H9 (cell line): ENCODE results near the gene CEP55. TPM values are rescaled to one million over a fixed set of nuclear protein-coding genes. Genes with fewer than 3 reads are reported as not detected.
A peak's percentile ranks its signal among the peaks of the same experiment; 100 is the strongest.

Source experiments
- DNase-seq: peaks from one replicate; pipeline ENCODE4 v3.0.0-alpha.2; 2017
- H2AFZ ChIP-seq: one replicate; pipeline ENCODE4 v1.6.1; 2013; ENCODE audit warnings: mild to moderate bottlenecking, low read length, control low read depth, moderate library complexity
- H2AK5ac ChIP-seq: 2 replicates; pipeline ENCODE4 v1.6.1; 2013; ENCODE audit warnings: low read length, control low read depth, mixed read lengths; ENCODE audit not compliant: insufficient read length
- H2BK120ac ChIP-seq: one replicate; pipeline ENCODE4 v1.6.1; 2013; ENCODE audit warnings: low read depth, mild to moderate bottlenecking, low read length, control low read depth, inconsistent platforms; ENCODE audit not compliant: poor library complexity, severe bottlenecking
- H2BK12ac ChIP-seq: 2 replicates; pipeline ENCODE4 v1.6.1; 2013; ENCODE audit warnings: low read length, control low read depth, mixed read lengths, low read depth; ENCODE audit not compliant: insufficient read length
- H2BK15ac ChIP-seq: 2 replicates; pipeline ENCODE4 v1.6.1; 2013; ENCODE audit warnings: low read depth, low read length, control low read depth
- H2BK20ac ChIP-seq: one replicate; pipeline ENCODE4 v1.6.1; 2013; ENCODE audit warnings: low read depth, mild to moderate bottlenecking, low read length, control low read depth, inconsistent platforms; ENCODE audit not compliant: poor library complexity, severe bottlenecking
- H2BK5ac ChIP-seq: 2 replicates; pipeline ENCODE4 v1.6.1; 2013; ENCODE audit warnings: low read length, control low read depth, mixed read lengths; ENCODE audit not compliant: insufficient read length
- H3K14ac ChIP-seq: 2 replicates; pipeline ENCODE4 v1.6.1; 2013; ENCODE audit warnings: low read length, control low read depth; ENCODE audit not compliant: insufficient read depth
- H3K18ac ChIP-seq: 2 replicates; pipeline ENCODE4 v1.6.1; 2013; ENCODE audit warnings: low read depth, mild to moderate bottlenecking, mixed read lengths, low read length, control low read depth; ENCODE audit not compliant: insufficient read length
- H3K23ac ChIP-seq: 2 replicates; pipeline ENCODE4 v1.6.1; 2013; ENCODE audit warnings: low read length, control low read depth, mixed read lengths, low read depth; ENCODE audit not compliant: insufficient read length
- H3K23me2 ChIP-seq: 2 replicates; pipeline ENCODE4 v1.6.1; 2013; ENCODE audit warnings: low read depth, mild to moderate bottlenecking, mixed read lengths, low read length, control low read depth; ENCODE audit not compliant: insufficient read length, poor library complexity, severe bottlenecking
- H3K27ac ChIP-seq: 2 replicates; pipeline ENCODE4 v1.5.1; 2013; ENCODE audit warnings: low read length, control low read depth, mixed read lengths, low read depth; ENCODE audit not compliant: insufficient read length
- H3K27me3 ChIP-seq: 2 replicates; pipeline ENCODE4 v1.6.1; 2013; ENCODE audit warnings: low read length, control low read depth, inconsistent platforms; ENCODE audit not compliant: insufficient read depth
- H3K4ac ChIP-seq: 2 replicates; pipeline ENCODE4 v1.6.1; 2013; ENCODE audit warnings: low read depth, mild to moderate bottlenecking, control low read depth, inconsistent platforms, low read length, moderate library complexity
- H3K4me1 ChIP-seq: 2 replicates; pipeline ENCODE4 v1.6.1; 2013; ENCODE audit warnings: low read length, control low read depth, inconsistent platforms; ENCODE audit not compliant: insufficient read depth
- H3K4me2 ChIP-seq: 2 replicates; pipeline ENCODE4 v1.6.1; 2013; ENCODE audit warnings: low read length, control low read depth, mixed read lengths; ENCODE audit not compliant: insufficient read length, insufficient read depth
- H3K56ac ChIP-seq: 2 replicates; pipeline ENCODE4 v1.6.1; 2013; ENCODE audit warnings: low read depth, mild to moderate bottlenecking, mixed read lengths, low read length, control low read depth; ENCODE audit not compliant: insufficient read length
- H3K79me1 ChIP-seq: 2 replicates; pipeline ENCODE4 v1.6.1; 2013; ENCODE audit warnings: low read depth, mild to moderate bottlenecking, moderate library complexity, low read length, control low read depth, inconsistent platforms; ENCODE audit not compliant: insufficient read depth, poor library complexity, severe bottlenecking
- H3K79me2 ChIP-seq: 2 replicates; pipeline ENCODE4 v1.6.1; 2013; ENCODE audit warnings: low read length, control low read depth, inconsistent platforms; ENCODE audit not compliant: insufficient read depth
- H3K9ac ChIP-seq: 2 replicates; pipeline ENCODE4 v1.6.1; 2013; ENCODE audit warnings: low read length, control low read depth, mixed read lengths; ENCODE audit not compliant: insufficient read length; ENCODE audit errors: extremely low read depth
- H3K9me3 ChIP-seq: one replicate; pipeline ENCODE4 v1.6.1; 2013; ENCODE audit warnings: low read depth, low read length, inconsistent platforms; ENCODE audit not compliant: control insufficient read depth
- H3T11ph ChIP-seq: one replicate; pipeline ENCODE4 v1.6.1; 2013; ENCODE audit warnings: mild to moderate bottlenecking, low read length, control low read depth, inconsistent platforms
- H4K20me1 ChIP-seq: one replicate; pipeline ENCODE4 v1.6.1; 2013; ENCODE audit not compliant: control insufficient read depth, insufficient read length, insufficient read depth
- H4K5ac ChIP-seq: 2 replicates; pipeline ENCODE4 v1.6.1; 2013; ENCODE audit warnings: low read depth, mild to moderate bottlenecking, mixed read lengths, low read length, control low read depth; ENCODE audit not compliant: insufficient read length
- H4K8ac ChIP-seq: replicated peaks from 2 replicates; pipeline ENCODE4 v1.6.1; 2013; ENCODE audit warnings: low read length, control low read depth, mixed read lengths, low read depth; ENCODE audit not compliant: insufficient read length
- H4K91ac ChIP-seq: 2 replicates; pipeline ENCODE4 v1.6.1; 2013; ENCODE audit warnings: low read depth, mild to moderate bottlenecking, moderate library complexity, mixed read lengths, low read length, control low read depth; ENCODE audit not compliant: insufficient read length
- H3K27ac Mint-ChIP-seq, 3 experiments: 2 replicates in 2 of 3; 3 replicates in 1 of 3; pipeline ENCODE4 v1.8.0; 2020 to 2021; ENCODE audit warnings: mixed read lengths in 3 of 3, mild to moderate bottlenecking in 1 of 3, moderate library complexity in 1 of 3
- H3K27me3 Mint-ChIP-seq: 2 replicates; pipeline ENCODE4 v1.8.0; 2021; ENCODE audit warnings: low read depth, mild to moderate bottlenecking, moderate library complexity, mixed read lengths
- H3K36me3 Mint-ChIP-seq, 3 experiments: 2 replicates in 2 of 3; 3 replicates in 1 of 3; pipeline ENCODE4 v1.8.0; 2020 to 2021; ENCODE audit warnings: low read depth in 3 of 3, mixed read lengths in 3 of 3; ENCODE audit not compliant: insufficient read depth in 1 of 3
- H3K4me1 Mint-ChIP-seq, 2 experiments: 2 replicates each; pipeline ENCODE4 v1.8.0; 2020; ENCODE audit warnings: mixed read lengths in 2 of 2
- H3K4me3 Mint-ChIP-seq, 2 experiments: 2 replicates in 1 of 2; 3 replicates in 1 of 2; pipeline ENCODE4 v1.8.0; 2020 to 2021; ENCODE audit warnings: mild to moderate bottlenecking in 2 of 2, mixed read lengths in 2 of 2, moderate library complexity in 1 of 2
- H3K9me3 Mint-ChIP-seq, 2 experiments: 2 replicates in 1 of 2; 3 replicates in 1 of 2; pipeline ENCODE4 v1.8.0; 2020; ENCODE audit warnings: mild to moderate bottlenecking in 2 of 2, mixed read lengths in 2 of 2, moderate library complexity in 1 of 2
- WGBS: extraction: QIAGEN DNeasy Blood & Tissue Kit; methylation state at CpG from one replicate; pipeline ENCODE4 v1.1.7; 2013; ENCODE audit warnings: missing lambda C conversion rate, low lambda C conversion rate, mixed read lengths; ENCODE audit not compliant: insufficient read length; ENCODE audit errors: extremely low coverage; 5-methylcytosine and 5-hydroxymethylcytosine counted together
- total RNA-seq: library from RNA; stranded (reverse); gene quantifications from 2 replicates; pipeline ENCODE4 v1.2.1, GENCODE V29; 2021
- TF ChIP-seq, protein P1 (sequence below): fragments of 200-600 bp; sonication (generic); conservative IDR thresholded peaks from 3 replicates; pipeline ENCODE4 v1.8.0; 2021; ENCODE audit warnings: antibody characterized with exemption, mild to moderate bottlenecking

The CEP55 gene
- total RNA-seq, 1 experiment from 2014 or later: 17.8 TPM

DNA sequence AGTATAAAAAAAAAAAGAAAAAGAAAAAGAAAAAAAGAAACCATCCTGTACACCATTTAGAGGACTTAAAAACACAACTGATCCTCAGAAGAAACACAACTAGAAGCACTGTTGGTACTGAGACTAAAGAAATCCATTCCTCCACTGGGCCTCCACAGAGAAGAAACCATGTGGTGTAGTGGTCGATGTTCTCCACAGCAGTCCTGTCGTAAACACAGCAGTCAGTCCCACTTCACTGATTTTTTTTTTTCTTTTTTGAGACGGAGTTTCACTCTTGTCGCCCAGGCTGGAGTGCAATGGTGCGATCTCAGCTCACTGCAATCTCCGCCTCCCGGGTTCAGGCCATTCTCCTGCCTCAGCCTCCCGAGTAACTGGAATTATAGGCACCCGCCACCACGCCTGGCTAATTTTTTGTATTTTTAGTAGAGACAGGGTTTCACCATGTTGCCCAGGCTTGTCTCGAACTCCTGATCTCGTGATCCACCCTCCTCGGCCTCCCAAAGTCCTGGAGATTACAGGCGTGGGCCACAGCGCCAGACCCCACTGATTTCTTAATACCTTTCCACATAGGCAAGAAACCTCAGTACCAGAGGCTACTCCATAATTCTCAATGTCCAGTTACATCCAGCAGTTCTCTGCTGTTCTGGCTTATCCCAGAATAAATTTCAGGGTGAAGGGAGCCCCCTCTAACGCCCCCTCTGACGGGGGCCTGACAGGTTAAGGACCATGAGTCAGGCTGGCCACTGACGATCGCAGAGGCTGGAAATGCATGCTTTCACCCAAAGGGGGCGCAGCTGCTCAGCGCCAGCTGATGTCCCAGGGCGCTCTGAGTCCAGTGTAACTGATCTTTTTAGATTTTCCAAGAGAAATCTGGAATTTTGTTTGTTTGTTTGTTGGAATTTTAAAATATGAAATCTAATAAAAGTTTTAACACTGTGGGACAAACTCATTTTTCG lies 45.3 kb downstream of the CEP55 start:
- WGBS: no CpG with 5 or more reads among the region's 23 CpGs
- Histone ChIP-seq H4K20me1 (no peaks in the 10 kb centered on the region), H2AFZ (no peak overlapping the region), H3K23ac (no peak overlapping the region), H3K79me1 (no peaks in the 10 kb centered on the region), H3K4me1 (no peaks in the 10 kb centered on the region), H2BK12ac (no peak overlapping the region), H2BK15ac (no peak overlapping the region), H4K5ac (no peak overlapping the region), H3K4ac (no peak overlapping the region), H2BK20ac (no peak overlapping the region), H3T11ph (no peak overlapping the region), H3K79me2 (no peaks in the 10 kb centered on the region; the same call in 1 of the 2 replicates), H3K27me3 (no peaks in the 10 kb centered on the region), H2AK5ac (no peak overlapping the region), H3K27ac (no peak overlapping the region), H4K8ac (no peak overlapping the region), H3K9ac (no peak overlapping the region), H3K9me3 (no peaks in the 10 kb centered on the region), H3K56ac (no peak overlapping the region), H3K23me2 (no peaks in the 10 kb centered on the region), H3K18ac (no peak overlapping the region), H3K14ac (no peak overlapping the region), H2BK5ac (no peak overlapping the region), H4K91ac (no peak overlapping the region), H3K4me2 (peak overlapping the region; percentile 13), H2BK120ac (no peak overlapping the region)
- Mint-ChIP-seq H3K27me3 (peaks cover 61% of the 10 kb centered on the region), H3K36me3 (no peaks in the 10 kb centered on the region), H3K4me3 (peak overlapping the region in 1 of 2 experiments; percentile 28; a peak in 2 of 5 replicates), H3K4me1 (peaks cover 3 to 5% of the 10 kb centered on the region in 2 experiments; a peak in 2 of 4 replicates), H3K9me3 (no peaks in the 10 kb centered on the region), H3K27ac (no peak overlapping the region)
- DNase-seq: peak; percentile 66
- TF ChIP-seq, protein P1, sequence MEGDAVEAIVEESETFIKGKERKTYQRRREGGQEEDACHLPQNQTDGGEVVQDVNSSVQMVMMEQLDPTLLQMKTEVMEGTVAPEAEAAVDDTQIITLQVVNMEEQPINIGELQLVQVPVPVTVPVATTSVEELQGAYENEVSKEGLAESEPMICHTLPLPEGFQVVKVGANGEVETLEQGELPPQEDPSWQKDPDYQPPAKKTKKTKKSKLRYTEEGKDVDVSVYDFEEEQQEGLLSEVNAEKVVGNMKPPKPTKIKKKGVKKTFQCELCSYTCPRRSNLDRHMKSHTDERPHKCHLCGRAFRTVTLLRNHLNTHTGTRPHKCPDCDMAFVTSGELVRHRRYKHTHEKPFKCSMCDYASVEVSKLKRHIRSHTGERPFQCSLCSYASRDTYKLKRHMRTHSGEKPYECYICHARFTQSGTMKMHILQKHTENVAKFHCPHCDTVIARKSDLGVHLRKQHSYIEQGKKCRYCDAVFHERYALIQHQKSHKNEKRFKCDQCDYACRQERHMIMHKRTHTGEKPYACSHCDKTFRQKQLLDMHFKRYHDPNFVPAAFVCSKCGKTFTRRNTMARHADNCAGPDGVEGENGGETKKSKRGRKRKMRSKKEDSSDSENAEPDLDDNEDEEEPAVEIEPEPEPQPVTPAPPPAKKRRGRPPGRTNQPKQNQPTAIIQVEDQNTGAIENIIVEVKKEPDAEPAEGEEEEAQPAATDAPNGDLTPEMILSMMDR: peak; percentile 98
